Brain microvascular endothelial cell (primary cell): ENCODE data around the gene ZNF639.
A peak's percentile ranks its signal among the peaks of the same experiment; 100 is the strongest.

Experiments
- DNase-seq: peaks from one replicate; pipeline ENCODE4 v3.0.0-alpha.2; 2020
- H3K27ac ChIP-seq: fragments of 250-450 bp; sonication (Bioruptor Pico); 2 replicates; pipeline ENCODE4 v1.5.1; 2020; ENCODE audit warnings: mild to moderate bottlenecking, moderate library complexity
- H3K27me3 ChIP-seq: fragments of 250-450 bp; sonication (Bioruptor Pico); replicated peaks from 2 replicates; pipeline ENCODE4 v1.5.1; 2020; ENCODE audit warnings: mild to moderate bottlenecking
- H3K36me3 ChIP-seq: fragments of 250-450 bp; sonication (Bioruptor Pico); replicated peaks from 2 replicates; pipeline ENCODE4 v1.5.1; 2020; ENCODE audit warnings: mild to moderate bottlenecking
- H3K4me3 ChIP-seq: 2 replicates; pipeline ENCODE4 v1.5.1; 2011; ENCODE audit warnings: low read depth, mild to moderate bottlenecking, control low read depth, low read length, moderate library complexity
- in situ Hi-C: cut with HindIII; loops from 2 replicates; pipeline ENCODE4 v1.10.0; 2017; ENCODE audit warnings: low sequenced_read_pairs, low pct_ligation_motif_present
- TF ChIP-seq, protein P1 (sequence below): IDR thresholded peaks from 2 replicates; pipeline ENCODE4 v1.5.1; 2011; ENCODE audit warnings: low read depth, mild to moderate bottlenecking, moderate library complexity, low read length, control low read depth, inconsistent platforms; ENCODE audit errors: missing control alignments

Gene ZNF639

DNA sequence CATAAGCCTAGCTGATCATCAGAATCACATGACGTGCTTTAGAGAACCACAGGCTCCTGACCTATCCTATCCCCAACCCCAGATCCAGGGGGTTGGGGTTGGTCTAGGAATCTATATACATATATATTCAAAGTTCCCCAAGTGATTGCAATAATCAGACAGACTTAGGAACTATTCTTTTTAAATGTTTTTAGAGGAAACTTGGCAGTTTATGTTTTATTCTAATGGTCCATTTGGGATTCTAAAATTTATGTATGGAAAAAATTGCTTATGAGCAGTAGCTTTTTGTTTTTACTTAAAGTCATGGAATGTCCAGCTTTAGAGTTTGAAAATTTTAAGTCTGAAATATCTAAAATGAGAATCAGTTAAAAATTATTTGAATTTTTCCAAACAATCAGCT, 46.8 kb downstream of the ZNF639 start:
- no peak for DNase-seq
- Histone ChIP-seq H3K4me3 (no peak overlapping the region), H3K27me3 (no peaks in the 10 kb centered on the region), H3K27ac (no peak overlapping the region), H3K36me3 (peaks cover 11% of the 10 kb centered on the region)
- TF ChIP-seq, protein P1, sequence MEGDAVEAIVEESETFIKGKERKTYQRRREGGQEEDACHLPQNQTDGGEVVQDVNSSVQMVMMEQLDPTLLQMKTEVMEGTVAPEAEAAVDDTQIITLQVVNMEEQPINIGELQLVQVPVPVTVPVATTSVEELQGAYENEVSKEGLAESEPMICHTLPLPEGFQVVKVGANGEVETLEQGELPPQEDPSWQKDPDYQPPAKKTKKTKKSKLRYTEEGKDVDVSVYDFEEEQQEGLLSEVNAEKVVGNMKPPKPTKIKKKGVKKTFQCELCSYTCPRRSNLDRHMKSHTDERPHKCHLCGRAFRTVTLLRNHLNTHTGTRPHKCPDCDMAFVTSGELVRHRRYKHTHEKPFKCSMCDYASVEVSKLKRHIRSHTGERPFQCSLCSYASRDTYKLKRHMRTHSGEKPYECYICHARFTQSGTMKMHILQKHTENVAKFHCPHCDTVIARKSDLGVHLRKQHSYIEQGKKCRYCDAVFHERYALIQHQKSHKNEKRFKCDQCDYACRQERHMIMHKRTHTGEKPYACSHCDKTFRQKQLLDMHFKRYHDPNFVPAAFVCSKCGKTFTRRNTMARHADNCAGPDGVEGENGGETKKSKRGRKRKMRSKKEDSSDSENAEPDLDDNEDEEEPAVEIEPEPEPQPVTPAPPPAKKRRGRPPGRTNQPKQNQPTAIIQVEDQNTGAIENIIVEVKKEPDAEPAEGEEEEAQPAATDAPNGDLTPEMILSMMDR, result no peak
- in situ Hi-C loops, result no loop called here

DNA sequence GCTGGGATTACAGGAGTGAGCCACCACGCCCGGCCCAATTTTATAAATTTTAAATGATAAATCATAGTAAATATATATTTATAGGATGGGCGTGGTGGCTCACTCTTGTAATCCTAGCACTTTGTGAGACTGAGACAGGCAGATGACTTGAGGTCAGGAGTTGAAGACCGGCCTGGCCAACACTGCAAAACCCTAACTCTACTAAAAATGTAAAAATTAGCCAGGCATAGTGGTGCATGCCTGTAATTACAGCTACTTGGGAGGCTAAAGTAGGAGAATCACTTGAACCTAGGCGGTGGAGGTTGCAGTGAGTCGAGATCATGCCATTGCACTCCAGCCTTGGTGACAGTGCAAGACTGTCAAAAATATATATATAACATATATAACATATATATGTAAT, 51.1 kb downstream of the ZNF639 start:
- no peak for DNase-seq
- TF ChIP-seq, protein P1, result peak; percentile 4
- Histone ChIP-seq H3K4me3 (no peak overlapping the region), H3K27ac (no peak overlapping the region), H3K36me3 (peaks cover 22% of the 10 kb centered on the region), H3K27me3 (no peaks in the 10 kb centered on the region)
- in situ Hi-C loops, result no loop called here

DNA sequence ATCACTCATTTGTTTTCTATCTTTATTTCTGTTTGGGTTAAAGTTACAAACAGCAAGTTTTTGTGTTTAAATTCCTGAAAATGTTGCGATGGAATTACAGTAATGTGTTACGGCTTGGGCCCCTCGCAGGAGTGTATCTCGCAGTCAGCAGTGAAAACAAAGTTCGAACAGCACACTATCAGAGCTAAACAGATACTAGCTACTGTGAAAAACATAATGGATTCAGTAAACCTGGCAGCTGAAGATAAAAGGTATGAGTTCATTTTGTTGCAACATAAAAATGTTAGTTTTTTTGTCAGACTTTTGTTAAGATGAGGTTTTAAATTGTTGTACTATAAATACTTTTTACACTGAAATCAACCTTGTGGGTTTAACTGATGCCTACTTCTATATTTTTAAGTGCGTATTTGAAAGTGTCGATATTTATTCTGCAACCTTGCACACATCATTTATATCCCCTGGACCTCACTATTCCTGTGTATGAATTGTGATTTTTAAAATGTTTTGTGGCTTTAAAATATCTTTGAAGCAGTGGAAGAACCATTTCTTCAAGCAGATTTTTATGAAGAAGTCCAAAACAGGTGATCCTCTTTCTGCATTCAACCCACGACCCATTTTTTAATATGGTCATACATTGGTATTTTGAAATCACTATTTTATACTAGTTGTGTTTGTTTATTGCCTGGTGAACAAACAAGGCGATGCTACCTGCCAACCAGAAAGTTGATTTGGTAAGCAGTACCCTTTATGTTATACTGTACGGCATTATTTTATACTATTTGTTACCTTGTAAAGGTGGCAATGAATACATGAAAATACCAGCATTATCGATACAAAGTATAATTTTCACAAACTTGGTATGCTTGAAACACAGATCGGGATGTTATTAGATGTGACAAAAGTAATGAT, 52.5 kb downstream of the ZNF639 start:
- no peaks in the 10 kb centered on the region for H3K27me3 ChIP-seq
- in situ Hi-C loops, result no loop called here
- no peak overlapping the region for H3K4me3 ChIP-seq
- TF ChIP-seq, protein P1, result no peak
- no peak for DNase-seq
- H3K36me3 ChIP-seq, result peaks cover 33% of the 10 kb centered on the region
- H3K27ac ChIP-seq, result no peak overlapping the region

DNA sequence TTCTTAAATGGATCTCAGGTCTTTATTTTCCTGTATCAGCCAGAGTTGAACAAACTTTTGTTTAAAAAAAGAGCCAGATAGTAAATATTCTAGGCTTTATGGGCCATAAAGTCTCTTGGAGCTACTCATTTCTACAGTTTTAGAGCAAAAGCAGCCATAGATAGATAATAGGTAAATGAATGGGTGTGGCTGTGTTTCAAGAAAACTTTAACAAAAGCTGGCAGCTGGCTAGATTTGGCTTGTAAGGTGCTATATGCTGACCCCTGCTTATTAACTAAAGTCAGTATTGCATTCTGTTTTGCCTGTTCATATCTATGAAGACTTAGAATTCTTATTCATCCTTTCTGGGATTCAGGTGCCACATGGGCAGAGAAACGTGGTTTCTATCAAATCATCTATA, 53.6 kb downstream of the ZNF639 start:
- in situ Hi-C loops, result no loop called here
- Histone ChIP-seq H3K36me3 (peaks cover 45% of the 10 kb centered on the region), H3K27me3 (no peaks in the 10 kb centered on the region), H3K4me3 (no peak overlapping the region), H3K27ac (no peak overlapping the region)
- no peak for DNase-seq
- TF ChIP-seq, protein P1, result no peak
